Keratinocyte (primary cell): ENCODE results near the gene CTNND2. TPM values are rescaled to one million over a fixed set of nuclear protein-coding genes. Genes with fewer than 3 reads are reported as not detected.

Experiments used
- DNase-seq: peaks from one replicate; pipeline ENCODE4 v3.0.0-alpha.2; 2011; ENCODE audit warnings: low read depth, missing footprints, low spot score
- FAIRE-seq: peaks from 2 replicates; lab custom pipeline; 2011; peaks lifted over from hg19 to GRCh38; lab: Jason Lieb, UNC
- H2AFZ ChIP-seq: 2 replicates; pipeline ENCODE4 v1.6.0; 2012; ENCODE audit warnings: low read length, control low read depth, inconsistent platforms; ENCODE audit not compliant: control insufficient read depth
- H3K27ac ChIP-seq: 2 replicates; pipeline ENCODE4 v1.5.1; 2011; ENCODE audit warnings: low read length; ENCODE audit not compliant: control insufficient read depth, insufficient read depth
- H3K27me3 ChIP-seq: 3 replicates; pipeline ENCODE4 v1.6.0; 2011; ENCODE audit warnings: low read length; ENCODE audit not compliant: control insufficient read depth, insufficient read depth; ENCODE audit errors: extremely low read depth
- H3K36me3 ChIP-seq, 2 experiments: 2 replicates in 1 of 2; 3 replicates in 1 of 2; pipeline ENCODE4 v1.5.1; 2011; ENCODE audit warnings: low read length in 2 of 2, mild to moderate bottlenecking in 1 of 2; ENCODE audit not compliant: control insufficient read depth in 2 of 2, insufficient read depth in 2 of 2; ENCODE audit errors: extremely low read depth in 1 of 2
- H3K4me1 ChIP-seq: 3 replicates; pipeline ENCODE4 v1.5.1; 2011; ENCODE audit warnings: low read length; ENCODE audit not compliant: control insufficient read depth, insufficient read depth; ENCODE audit errors: extremely low read depth
- H3K4me2 ChIP-seq: 3 replicates; pipeline ENCODE4 v1.6.0; 2011; ENCODE audit warnings: low read depth, low read length; ENCODE audit not compliant: control insufficient read depth, insufficient read depth; ENCODE audit errors: extremely low read depth
- H3K4me3 ChIP-seq, 3 experiments: fragments of 200-600 bp in 1 of 3; sonication (generic) in 1 of 3; 2 replicates in 2 of 3; 3 replicates in 1 of 3; pipeline ENCODE4 v1.5.1; 2011 to 2016; ENCODE audit warnings: low read length in 3 of 3, mild to moderate bottlenecking in 3 of 3, control low read depth in 2 of 3, inconsistent platforms in 1 of 3, low read depth in 1 of 3, mixed read lengths in 1 of 3, mixed run types in 1 of 3, moderate library complexity in 1 of 3; ENCODE audit not compliant: control insufficient read depth in 2 of 3, insufficient read depth in 2 of 3; ENCODE audit errors: extremely low read depth in 1 of 3
- H3K79me2 ChIP-seq: 2 replicates; pipeline ENCODE4 v1.6.0; 2012; ENCODE audit warnings: low read length; ENCODE audit not compliant: control insufficient read depth, insufficient read depth
- H3K9ac ChIP-seq: 3 replicates; pipeline ENCODE4 v1.6.0; 2011; ENCODE audit warnings: low read length; ENCODE audit not compliant: control insufficient read depth, insufficient read depth; ENCODE audit errors: extremely low read depth
- H3K9me1 ChIP-seq: 3 replicates; pipeline ENCODE4 v1.6.0; 2011; ENCODE audit warnings: low read length; ENCODE audit not compliant: control insufficient read depth, insufficient read depth; ENCODE audit errors: extremely low read depth
- H3K9me3 ChIP-seq: 2 replicates; pipeline ENCODE4 v1.5.1; 2012; ENCODE audit warnings: low read depth, low read length; ENCODE audit not compliant: control insufficient read depth
- H4K20me1 ChIP-seq: 3 replicates; pipeline ENCODE4 v1.6.0; 2011; ENCODE audit warnings: low read length; ENCODE audit not compliant: control insufficient read depth, insufficient read depth; ENCODE audit errors: extremely low read depth
- CTCF ChIP-seq, 3 experiments: IDR thresholded peaks in 1 of 3; conservative IDR thresholded peaks in 1 of 3; optimal IDR thresholded peaks in 1 of 3; 2 replicates in 2 of 3; 3 replicates in 1 of 3; pipeline versions ENCODE3 to v1.5.1; 2011; ENCODE audit warnings: low read length in 3 of 3, mild to moderate bottlenecking in 3 of 3, moderate library complexity in 2 of 3, control low read depth in 1 of 3, inconsistent platforms in 1 of 3; ENCODE audit not compliant: insufficient read depth in 2 of 3; ENCODE audit errors: extremely low read depth in 1 of 3
- EZH2 ChIP-seq: IDR thresholded peaks from one replicate; pipeline ENCODE4 v1.6.1; 2012; ENCODE audit warnings: inconsistent platforms, mild to moderate bottlenecking, low read length, moderate library complexity
- dilution Hi-C: fragments of 300-500 bp; cut with MboI; formaldehyde crosslinking; loops from one replicate; pipeline ENCODE4 v1.7.0; 2020; ENCODE audit warnings: low sequenced_read_pairs; ENCODE audit not compliant: extremely low pct_ligation_motif_present
- polyA plus RNA-seq, 5 experiments: library from polyadenylated mRNA; depleted of rRNA in 3 of 5; stranded (reverse) in 3 of 5; stranded (forward) in 1 of 5; unstranded in 1 of 5; fragments of >200 nt; gene quantifications; 1 replicate in 1 of 5; 2 replicates in 3 of 5; 3 replicates in 1 of 5; pipeline versions ENCODE4 v1.2.1 to v1.2.3, GENCODE V29; 2011 to 2012; ENCODE audit warnings: missing spikeins in 2 of 5, low read depth in 1 of 5, low replicate concordance in 1 of 5

The CTNND2 gene
- polyA plus RNA-seq, 1 donor (not counting 4 experiments of a cell fraction or from before 2014, with no cell fraction given) = not detected

DNA sequence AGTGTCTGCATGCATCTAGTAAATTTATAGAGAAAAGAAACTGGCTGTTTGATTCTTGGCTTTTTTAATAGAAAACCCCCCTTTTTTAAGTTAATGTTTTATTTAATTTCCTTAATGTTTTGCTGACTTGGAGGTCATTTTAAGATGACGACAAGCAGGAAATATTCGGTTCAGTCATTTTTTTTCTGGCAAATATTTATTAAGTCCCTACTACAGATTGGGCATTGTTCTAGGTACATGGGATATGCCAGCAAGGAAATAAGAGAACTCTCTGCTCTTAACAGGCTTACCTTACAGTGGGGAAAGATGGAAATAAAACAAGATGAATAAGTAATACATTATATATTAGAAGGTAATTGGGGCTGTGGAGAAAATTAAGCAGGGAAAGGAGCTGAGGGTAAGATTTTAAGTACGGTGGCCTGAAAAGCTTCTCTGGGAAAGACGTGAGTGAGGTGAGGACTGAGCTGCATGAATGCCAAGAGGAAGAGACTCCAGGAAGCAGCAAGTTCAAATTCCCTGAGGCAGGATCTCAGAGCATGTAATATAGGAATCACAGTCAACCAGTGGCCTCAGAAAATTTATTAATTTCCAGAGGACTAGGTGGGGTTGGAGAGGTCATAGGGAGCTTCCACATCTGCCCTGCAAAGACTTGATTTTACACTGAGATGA, 827.2 kb downstream of the CTNND2 start:
- no peak overlapping the region for H3K4me3 ChIP-seq
- FAIRE-seq (no peak), DNase-seq (no peak)

DNA sequence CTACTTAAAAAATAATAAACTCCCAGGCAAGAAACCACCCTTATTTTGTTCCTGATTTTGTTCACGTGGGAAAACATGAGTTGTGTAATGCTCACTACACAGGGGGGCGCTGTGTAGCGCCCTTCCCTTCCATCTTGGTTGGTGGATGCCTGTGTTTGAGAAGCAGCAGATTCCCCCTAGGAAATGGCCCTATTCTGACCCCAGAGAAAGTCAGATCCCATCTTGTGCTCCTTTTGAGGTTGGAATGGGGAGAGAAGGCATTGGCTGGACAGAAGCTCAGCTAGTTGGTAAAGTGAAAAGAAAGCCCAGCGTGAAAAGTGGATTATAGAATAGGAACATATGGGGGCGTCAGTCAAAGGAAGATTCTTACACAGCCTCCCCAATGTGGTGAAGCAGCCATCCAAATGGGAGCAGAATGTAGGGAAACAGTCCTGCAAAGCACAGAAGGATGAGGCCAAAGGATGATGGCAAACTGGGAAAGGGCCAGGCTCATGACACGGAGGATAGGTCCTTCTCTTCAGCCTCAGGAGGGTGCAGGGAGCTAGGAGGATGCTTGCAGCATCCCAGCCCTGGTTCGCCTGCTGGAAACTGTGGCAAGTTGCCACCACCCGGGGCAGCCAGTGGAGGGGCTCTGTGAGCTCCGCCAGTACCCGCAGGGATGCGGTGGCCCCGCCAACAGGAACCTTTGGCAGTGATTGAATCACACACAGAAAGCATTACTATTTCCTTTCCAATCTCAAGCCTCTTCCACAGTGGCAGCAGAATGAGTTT, 829.0 kb downstream of the CTNND2 start:
- no peak overlapping the region for H3K27ac ChIP-seq
- no peaks in the 10 kb centered on the region for H3K36me3 ChIP-seq
- no peaks in the 10 kb centered on the region for H3K4me1 ChIP-seq
- H3K9ac ChIP-seq = no peak overlapping the region
- dilution Hi-C loops = no loop called here
- no peaks in the 10 kb centered on the region for H3K27me3 ChIP-seq
- no peak for TF ChIP-seq CTCF (optimal IDR thresholded peaks at IDR 0.05 in 1 of 3, IDR thresholded peaks at IDR 0.05 in 1 of 3, conservative IDR thresholded peaks at IDR 0.05 in 1 of 3; ENCODE audit: extremely low read depth in 1 of 3, insufficient read depth in 2 of 3, low read length in 3 of 3)
- TF ChIP-seq EZH2 = no peak
- H3K9me1 ChIP-seq = no peaks in the 10 kb centered on the region
- no peaks in the 10 kb centered on the region for H4K20me1 ChIP-seq
- no peaks in the 10 kb centered on the region for H3K79me2 ChIP-seq
- no peak for DNase-seq
- no peak for FAIRE-seq
- no peak overlapping the region for H2AFZ ChIP-seq
- no peak overlapping the region for H3K4me3 ChIP-seq
- no peaks in the 10 kb centered on the region for H3K9me3 ChIP-seq
- no peak overlapping the region for H3K4me2 ChIP-seq

More for the DNA sequence above, 827.2 kb downstream of the CTNND2 start:
- Histone ChIP-seq H3K9me3 (no peaks in the 10 kb centered on the region), H3K79me2 (no peaks in the 10 kb centered on the region), H3K27me3 (no peaks in the 10 kb centered on the region), H3K9ac (no peak overlapping the region), H2AFZ (no peak overlapping the region), H3K36me3 (no peaks in the 10 kb centered on the region), H4K20me1 (no peaks in the 10 kb centered on the region), H3K4me1 (no peaks in the 10 kb centered on the region), H3K4me2 (no peak overlapping the region), H3K9me1 (no peaks in the 10 kb centered on the region), H3K27ac (no peak overlapping the region)
- dilution Hi-C loops = no loop called here
- no peak for TF ChIP-seq CTCF (optimal IDR thresholded peaks at IDR 0.05 in 1 of 3, IDR thresholded peaks at IDR 0.05 in 1 of 3, conservative IDR thresholded peaks at IDR 0.05 in 1 of 3; ENCODE audit: extremely low read depth in 1 of 3, insufficient read depth in 2 of 3, low read length in 3 of 3)
- no peak for TF ChIP-seq EZH2
